Measurements from ENCODE around the gene RIOX2.

The RIOX2 gene

GRCh38 chr3:97979610-97980009 is 7.4 kb upstream of the RIOX2 start:
- Histone ChIP-seq H3K79me2 (ENCODE audit: insufficient read depth, low read length) (no peaks in the 10 kb centered on the region), H3K9ac (ENCODE audit: low read depth, low read length, poor library complexity, severe bottlenecking) (no peak overlapping the region), H3K36me3 (ENCODE audit: insufficient read depth, low read length) (no peaks in the 10 kb centered on the region), H4K20me1 (ENCODE audit: insufficient read depth, low read length, poor library complexity, severe bottlenecking) (no peaks in the 10 kb centered on the region), H3K9me2 (replicated peaks; ENCODE audit: low read depth, low read length) (no peaks in the 10 kb centered on the region), H3K4me3 (ENCODE audit: low read length, poor library complexity, severe bottlenecking) (no peak overlapping the region), H3K9me3 (ENCODE audit: insufficient read depth, low read depth, low read length) (no peaks in the 10 kb centered on the region), H3K27me3 (ENCODE audit: insufficient read depth, low read length, poor library complexity, severe bottlenecking) (no peaks in the 10 kb centered on the region), H2AFZ (ENCODE audit: low read length) (no peak overlapping the region), H3K4me1 (ENCODE audit: insufficient read depth, low read length, poor library complexity, severe bottlenecking) (peaks cover 6% of the 10 kb centered on the region), H3F3A (ENCODE audit: low read depth) (no peaks in the 10 kb centered on the region), H3K4me2 (ENCODE audit: low read depth, low read length, poor library complexity, severe bottlenecking) (no peak overlapping the region)
- TF ChIP-seq EZH2phosphoT487 (IDR thresholded peaks at IDR 0.05; ENCODE audit: borderline replicate concordance) (no peak), CTCF (conservative IDR thresholded peaks at IDR 0.05; ENCODE audit: low read length) (no peak)

- Histone ChIP-seq H2AFZ (ENCODE audit: low read length) (0 out of 2 replicates have a peak overlapping the region, but pooled peaks have one; percentile 54), H3K4me2 (ENCODE audit: low read depth, low read length, poor library complexity, severe bottlenecking) (peak overlapping the region; percentile 8), H4K20me1 (ENCODE audit: insufficient read depth, low read length, poor library complexity, severe bottlenecking) (peaks cover 5% of the 10 kb centered on the region), H3K9me3 (ENCODE audit: insufficient read depth, low read depth, low read length) (no peaks in the 10 kb centered on the region), H3K4me3 (ENCODE audit: low read length, poor library complexity, severe bottlenecking) (no peak overlapping the region), H3K9ac (ENCODE audit: low read depth, low read length, poor library complexity, severe bottlenecking) (no peak overlapping the region), H3K4me1 (ENCODE audit: insufficient read depth, low read length, poor library complexity, severe bottlenecking) (peaks cover 25% of the 10 kb centered on the region), H3K9me2 (replicated peaks; ENCODE audit: low read depth, low read length) (no peaks in the 10 kb centered on the region), H3K27me3 (ENCODE audit: insufficient read depth, low read length, poor library complexity, severe bottlenecking) (no peaks in the 10 kb centered on the region), H3F3A (ENCODE audit: low read depth) (no peaks in the 10 kb centered on the region), H3K36me3 (ENCODE audit: insufficient read depth, low read length) (no peaks in the 10 kb centered on the region), H3K79me2 (ENCODE audit: insufficient read depth, low read length) (peaks cover 12% of the 10 kb centered on the region; the same call in 1 of the 2 replicates)
- TF ChIP-seq EZH2phosphoT487 (IDR thresholded peaks at IDR 0.05; ENCODE audit: borderline replicate concordance) (no peak), CTCF (conservative IDR thresholded peaks at IDR 0.05; ENCODE audit: low read length) (peak; percentile 56)
Observed at GRCh38 chr3:97975466-97975865, 3.2 kb upstream of the RIOX2 start.

GRCh38 chr3:97974996-97975395 is 2.8 kb upstream of the RIOX2 start:
- peak overlapping the region; percentile 8 for H3K4me2 ChIP-seq (ENCODE audit: low read depth, low read length, poor library complexity, severe bottlenecking)
- TF ChIP-seq CTCF (conservative IDR thresholded peaks at IDR 0.05; ENCODE audit: low read length) = no peak
- TF ChIP-seq EZH2phosphoT487 (IDR thresholded peaks at IDR 0.05; ENCODE audit: borderline replicate concordance) = no peak
- no peaks in the 10 kb centered on the region for H3K9me3 ChIP-seq (ENCODE audit: insufficient read depth, low read depth, low read length)

More at GRCh38 chr3:97974996-97975395, 2.8 kb upstream of the RIOX2 start:
- Histone ChIP-seq H3K9me2 (replicated peaks; ENCODE audit: low read depth, low read length) (no peaks in the 10 kb centered on the region), H2AFZ (ENCODE audit: low read length) (peak overlapping the region; percentile 54; the same call in 1 of the 2 replicates), H3K27me3 (ENCODE audit: insufficient read depth, low read length, poor library complexity, severe bottlenecking) (no peaks in the 10 kb centered on the region), H3K4me3 (ENCODE audit: low read length, poor library complexity, severe bottlenecking) (no peak overlapping the region), H3F3A (ENCODE audit: low read depth) (no peaks in the 10 kb centered on the region), H4K20me1 (ENCODE audit: insufficient read depth, low read length, poor library complexity, severe bottlenecking) (peaks cover 5% of the 10 kb centered on the region), H3K9ac (ENCODE audit: low read depth, low read length, poor library complexity, severe bottlenecking) (no peak overlapping the region), H3K79me2 (ENCODE audit: insufficient read depth, low read length) (peaks cover 12% of the 10 kb centered on the region; the same call in 1 of the 2 replicates), H3K4me1 (ENCODE audit: insufficient read depth, low read length, poor library complexity, severe bottlenecking) (peaks cover 30% of the 10 kb centered on the region), H3K36me3 (ENCODE audit: insufficient read depth, low read length) (no peaks in the 10 kb centered on the region)

Measured in Loucy (cell line).